ENCODE measurements around the gene PPP6R2.

Gene PPP6R2

DNA sequence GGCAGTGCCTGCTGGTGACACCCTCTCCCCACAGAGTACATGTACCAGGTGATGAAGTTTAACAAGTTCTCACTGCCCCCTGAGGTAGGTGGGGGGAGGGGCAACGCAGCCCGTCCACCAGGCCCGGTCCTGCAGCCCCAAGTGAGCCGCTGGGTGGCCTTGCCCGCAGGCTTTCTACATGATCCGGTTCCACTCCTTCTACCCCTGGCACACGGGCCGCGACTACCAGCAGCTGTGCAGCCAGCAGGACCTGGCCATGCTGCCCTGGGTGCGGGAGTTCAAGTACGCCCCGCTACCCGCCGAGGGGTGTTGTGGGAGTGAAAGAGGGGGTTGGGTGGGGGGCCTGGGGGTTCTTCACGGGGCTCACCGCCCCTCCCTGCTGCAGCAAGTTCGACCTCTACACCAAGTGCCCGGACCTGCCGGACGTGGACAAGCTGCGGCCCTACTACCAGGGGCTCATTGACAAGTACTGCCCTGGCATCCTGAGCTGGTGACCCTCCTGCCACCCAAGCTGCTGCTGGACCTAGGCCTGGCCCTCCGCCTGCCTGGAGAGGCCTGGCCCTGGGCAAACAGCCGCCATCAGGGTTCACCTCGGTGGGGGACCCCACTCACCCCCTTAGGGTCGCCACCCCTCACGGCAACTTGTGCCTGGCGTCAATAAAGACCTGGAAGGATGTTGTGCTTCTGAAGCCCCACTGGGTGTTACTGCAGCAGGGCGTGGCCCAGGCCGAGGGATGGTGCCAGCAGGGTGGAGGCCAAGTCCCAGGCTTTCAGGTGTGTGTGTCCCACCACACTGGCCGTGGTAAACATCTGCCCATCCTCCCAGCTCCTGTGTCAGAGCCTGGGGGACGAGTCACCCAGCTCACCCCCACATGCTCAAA is 146.5 kb downstream of the PPP6R2 start:
- no peak for DNase-seq

DNA sequence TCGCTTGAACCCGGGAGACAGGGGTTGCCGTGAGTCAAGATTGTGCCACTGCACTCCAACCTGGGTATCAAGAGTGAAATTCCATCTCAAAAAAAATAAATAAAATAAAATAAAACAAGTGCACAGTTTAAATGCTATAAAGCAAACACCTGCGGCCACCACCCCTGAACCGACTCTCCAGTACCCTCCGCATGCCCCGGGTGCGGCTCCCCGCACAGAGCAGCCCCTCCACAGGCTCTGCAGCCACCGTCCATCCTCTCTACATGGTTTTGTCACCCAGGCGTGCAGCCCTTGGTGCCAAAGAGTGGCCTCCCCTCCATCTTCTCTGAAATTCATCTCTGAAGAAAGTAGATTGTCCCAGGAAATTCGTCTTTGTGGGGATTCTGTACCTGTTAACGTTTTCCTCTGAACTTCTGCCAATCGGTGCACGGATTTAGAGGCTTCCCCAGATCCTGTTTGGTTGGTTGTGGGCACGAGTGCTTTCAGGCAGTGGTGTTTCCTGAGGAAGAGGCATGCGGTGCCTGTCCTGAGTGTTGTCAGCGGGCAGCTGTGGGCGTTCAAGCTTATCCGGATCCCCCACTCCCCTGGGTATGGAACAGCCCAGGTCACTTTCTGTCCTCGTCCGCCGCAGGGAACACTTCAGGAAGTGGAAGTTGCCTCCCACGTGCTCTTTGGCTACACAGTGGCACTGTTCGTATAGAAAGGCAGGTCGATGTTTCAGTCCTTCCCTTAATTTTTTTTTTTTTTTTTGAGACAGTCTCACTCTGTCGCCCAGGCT is 147.6 kb downstream of the PPP6R2 start:
- DNase-seq, result no peak
